OCI-LY7 (cell line): ENCODE results near the gene TSPAN11.

ENCODE experiments used
- CTCF ChIP-seq: fragments of 200-600 bp; sonication (generic); conservative IDR thresholded peaks from 2 replicates; pipeline ENCODE4 v1.5.1; 2014; ENCODE audit warnings: mild to moderate bottlenecking, antibody characterized with exemption, low read length, moderate library complexity, mixed read lengths
- EZH2phosphoT487 ChIP-seq: fragments of 200-600 bp; sonication (generic); IDR thresholded peaks from 2 replicates; pipeline ENCODE4 v1.6.1; 2018; ENCODE audit warnings: low read depth, borderline replicate concordance, mild to moderate bottlenecking, mixed run types, antibody characterized with exemption, low read length, moderate library complexity, mixed read lengths

- no peak for TF ChIP-seq CTCF
- TF ChIP-seq EZH2phosphoT487 = no peak
These were observed 105.4 kb downstream of the TSPAN11 start for GRCh38 chr12:31031951-31032335.
